Cardiac fibroblast (primary cell): ENCODE data around the gene AADACL4.

ENCODE experiments used
- DNase-seq, 2 donors: peaks; one replicate each; pipeline versions ENCODE4 v3.0.0 to v3.0.0-alpha.2; 2010; ENCODE audit warnings: low read depth in 2 of 2
- H3K4me3 ChIP-seq, 2 donors: replicated peaks in 1 of 2; 1 replicate in 1 of 2; 2 replicates in 1 of 2; pipeline ENCODE4 v1.5.1; 2011; ENCODE audit warnings: low read depth in 2 of 2, low read length in 2 of 2, mild to moderate bottlenecking in 2 of 2, moderate library complexity in 1 of 2
- TF ChIP-seq, protein P1 (sequence below): IDR thresholded peaks from one replicate; pipeline ENCODE4 v1.5.1; 2011; ENCODE audit warnings: low read depth, mild to moderate bottlenecking, low read length, inconsistent platforms

The AADACL4 gene

DNA sequence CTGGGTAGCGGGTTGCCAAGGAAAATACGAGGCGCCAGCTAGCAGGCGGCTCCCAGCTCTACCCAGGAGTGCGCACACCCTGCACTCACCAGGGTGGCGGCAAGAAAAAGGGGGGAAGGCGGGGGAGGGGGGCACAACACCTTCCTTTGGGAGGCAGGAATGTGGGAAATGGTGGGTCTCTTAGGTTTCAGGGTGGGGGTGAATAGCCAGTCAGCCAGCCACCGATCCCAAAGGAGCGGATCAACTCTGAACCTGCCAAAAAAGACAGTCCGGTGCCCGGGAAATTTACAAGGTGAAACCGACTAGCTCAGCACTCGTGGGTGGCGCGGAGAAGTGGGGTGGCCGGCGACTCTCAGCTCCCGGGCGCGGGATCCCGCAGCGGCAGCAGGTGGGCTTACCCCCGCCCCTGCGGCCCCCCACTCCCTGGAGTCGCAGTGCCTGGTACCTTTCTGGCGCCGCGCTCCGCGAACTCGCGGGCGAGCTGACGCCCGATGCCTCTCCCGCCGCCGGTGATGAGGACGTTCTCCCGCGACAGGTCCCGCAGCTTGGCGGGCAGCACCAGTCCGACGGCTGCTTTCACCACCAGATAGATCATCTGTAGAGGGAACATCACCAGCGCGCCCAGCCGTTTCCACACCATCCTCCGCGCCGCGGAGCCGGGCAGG is 27.0 kb upstream of the AADACL4 start:
- peak in 1 of 2 donors; percentile 24 for DNase-seq
- TF ChIP-seq, protein P1, sequence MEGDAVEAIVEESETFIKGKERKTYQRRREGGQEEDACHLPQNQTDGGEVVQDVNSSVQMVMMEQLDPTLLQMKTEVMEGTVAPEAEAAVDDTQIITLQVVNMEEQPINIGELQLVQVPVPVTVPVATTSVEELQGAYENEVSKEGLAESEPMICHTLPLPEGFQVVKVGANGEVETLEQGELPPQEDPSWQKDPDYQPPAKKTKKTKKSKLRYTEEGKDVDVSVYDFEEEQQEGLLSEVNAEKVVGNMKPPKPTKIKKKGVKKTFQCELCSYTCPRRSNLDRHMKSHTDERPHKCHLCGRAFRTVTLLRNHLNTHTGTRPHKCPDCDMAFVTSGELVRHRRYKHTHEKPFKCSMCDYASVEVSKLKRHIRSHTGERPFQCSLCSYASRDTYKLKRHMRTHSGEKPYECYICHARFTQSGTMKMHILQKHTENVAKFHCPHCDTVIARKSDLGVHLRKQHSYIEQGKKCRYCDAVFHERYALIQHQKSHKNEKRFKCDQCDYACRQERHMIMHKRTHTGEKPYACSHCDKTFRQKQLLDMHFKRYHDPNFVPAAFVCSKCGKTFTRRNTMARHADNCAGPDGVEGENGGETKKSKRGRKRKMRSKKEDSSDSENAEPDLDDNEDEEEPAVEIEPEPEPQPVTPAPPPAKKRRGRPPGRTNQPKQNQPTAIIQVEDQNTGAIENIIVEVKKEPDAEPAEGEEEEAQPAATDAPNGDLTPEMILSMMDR: no peak

DNA sequence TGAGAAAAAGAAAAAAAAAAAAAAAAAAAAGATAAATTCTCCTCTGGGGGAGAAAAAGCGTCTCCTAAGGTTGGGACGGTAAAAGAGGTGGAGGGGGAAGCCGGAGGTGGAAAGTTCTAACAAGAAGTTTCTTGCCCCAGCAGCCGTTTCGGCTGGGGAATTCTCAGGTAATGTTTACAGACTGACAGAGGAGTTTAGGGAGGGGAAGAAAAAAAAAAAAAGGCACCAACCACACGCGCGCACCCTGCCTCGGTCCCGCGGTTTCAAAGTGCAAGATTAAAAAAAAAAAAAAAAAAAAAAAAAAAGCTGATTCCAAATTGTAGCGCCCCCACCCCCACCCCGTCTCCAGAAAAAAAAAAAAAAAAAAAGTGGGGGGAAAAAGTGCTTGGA is 26.4 kb upstream of the AADACL4 start:
- no peak for DNase-seq
- peak overlapping the region; percentile 70 to 78 for H3K4me3 ChIP-seq
- TF ChIP-seq, protein P1: no peak

More for the DNA sequence above, 27.0 kb upstream of the AADACL4 start:
- peak overlapping the region; percentile 70 to 78 for H3K4me3 ChIP-seq

DNA sequence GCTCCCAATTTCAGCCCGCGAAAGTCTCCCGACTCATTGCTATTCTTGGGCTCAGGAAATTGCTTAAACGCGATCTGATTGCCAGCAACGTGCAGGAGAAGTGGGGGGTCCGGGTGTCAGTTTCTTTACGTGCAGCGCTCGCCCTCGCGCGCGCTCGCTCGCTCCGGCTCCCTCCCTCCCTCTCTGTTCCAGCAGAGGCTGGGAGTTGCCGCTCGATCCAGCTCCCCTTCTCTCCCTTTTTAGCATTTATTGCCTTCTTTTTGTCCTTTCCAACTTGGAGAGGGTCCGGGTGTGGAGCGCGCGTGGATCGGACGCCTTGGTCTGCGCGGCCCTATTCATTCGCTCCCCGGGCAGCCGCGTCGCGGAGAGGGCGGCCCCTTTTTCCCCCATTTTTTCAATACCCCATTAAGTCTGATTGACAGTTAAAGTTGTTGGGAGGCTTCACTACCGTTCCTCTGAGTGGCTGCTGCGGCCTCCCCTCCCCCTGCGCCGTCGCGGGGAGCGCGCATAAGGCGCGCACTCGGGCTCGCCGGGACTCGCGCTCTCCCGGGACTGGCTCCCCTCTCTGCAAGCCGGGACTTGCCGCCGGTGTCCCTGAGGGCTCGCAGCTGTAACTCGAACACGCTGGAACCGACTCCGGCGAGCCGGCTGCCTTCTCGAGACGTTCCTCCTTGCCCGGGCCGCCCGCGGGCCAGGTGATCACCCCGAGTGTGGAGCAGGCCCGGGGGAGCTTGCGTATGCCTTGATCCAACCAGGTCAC is 25.8 kb upstream of the AADACL4 start, which contains the start of gene DHRS3:
TSS of gene DHRS3 (minus strand) at position 310 of the 760 bp plus-strand sequence. CDS start 862 bp downstream, outside the sequence.
- peak within 1 kb of the TSS; percentile 70 to 78 for H3K4me3 ChIP-seq
- peak; percentile 72 to 77 for DNase-seq
- TF ChIP-seq, protein P1: no peak

DNA sequence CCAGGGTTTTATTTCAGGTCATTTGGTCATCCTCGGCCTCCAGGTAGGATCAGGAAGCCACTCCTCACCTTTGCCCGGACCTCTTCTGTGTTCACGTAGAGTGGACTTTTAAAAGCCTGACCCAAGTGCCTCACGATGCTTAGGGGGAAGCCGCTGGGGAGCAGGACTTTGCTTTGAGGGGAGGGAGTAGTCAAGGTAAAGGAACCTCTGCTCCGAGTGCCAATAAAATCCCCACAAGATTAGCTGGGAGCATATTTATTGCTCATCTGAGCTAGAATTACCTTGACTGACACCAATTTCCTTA is 25.3 kb upstream of the AADACL4 start:
- DNase-seq: no peak
- peak overlapping the region; percentile 70 to 78 for H3K4me3 ChIP-seq
- TF ChIP-seq, protein P1: no peak

DNA sequence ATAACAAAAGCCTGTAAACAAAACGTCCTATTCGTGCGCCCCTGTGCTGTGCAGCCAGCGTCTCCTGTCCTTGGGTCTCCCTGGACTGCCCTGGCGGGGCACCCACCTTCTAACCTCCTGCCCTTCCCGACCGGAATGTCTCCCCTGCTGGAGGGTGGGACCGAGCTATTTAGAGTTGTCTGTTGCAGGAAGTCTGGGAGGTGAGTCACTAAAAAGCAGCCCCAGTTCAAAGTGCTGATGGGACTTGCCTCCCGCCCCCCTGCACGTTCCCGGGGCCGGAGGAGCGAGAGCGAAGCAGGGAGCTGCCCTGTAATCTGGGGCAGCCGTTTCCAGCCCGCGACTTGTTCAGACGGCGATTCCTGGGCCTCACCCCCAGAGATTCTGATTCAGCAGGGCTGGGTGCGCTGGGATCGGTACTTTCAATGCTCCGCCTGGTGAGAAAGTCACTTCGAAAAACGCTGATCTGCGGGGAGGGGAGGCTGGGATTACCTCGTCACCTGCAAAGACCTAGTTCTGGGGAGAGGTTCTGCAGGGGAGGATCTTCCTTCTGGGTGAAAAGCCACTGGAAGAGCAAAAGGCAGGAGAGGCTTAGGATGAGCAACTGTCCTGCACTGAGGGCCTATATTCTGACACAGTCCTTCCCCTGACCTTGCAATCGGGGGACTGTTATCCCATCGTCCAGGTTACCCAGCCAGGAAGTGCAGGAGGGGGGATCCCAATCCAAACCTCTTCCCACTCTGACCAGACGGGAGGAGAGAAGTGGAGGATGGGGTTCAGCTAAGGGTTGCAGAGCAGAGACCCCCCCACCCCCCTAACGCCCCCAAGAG is 24.7 kb upstream of the AADACL4 start:
- peak; percentile 80 to 87 for DNase-seq

More for the DNA sequence above, 24.7 kb upstream of the AADACL4 start:
- peak overlapping the region; percentile 70 to 78 for H3K4me3 ChIP-seq
- TF ChIP-seq, protein P1: no peak
